ENCODE results near the gene MNS1.
A peak's percentile ranks its signal among the peaks of the same experiment; 100 is the strongest.
"Not testable (repeated sequence)": the region's sequence is repeated elsewhere in the genome, so short reads cannot be mapped to it uniquely, and the experiment has no call there.

The MNS1 gene

DNA sequence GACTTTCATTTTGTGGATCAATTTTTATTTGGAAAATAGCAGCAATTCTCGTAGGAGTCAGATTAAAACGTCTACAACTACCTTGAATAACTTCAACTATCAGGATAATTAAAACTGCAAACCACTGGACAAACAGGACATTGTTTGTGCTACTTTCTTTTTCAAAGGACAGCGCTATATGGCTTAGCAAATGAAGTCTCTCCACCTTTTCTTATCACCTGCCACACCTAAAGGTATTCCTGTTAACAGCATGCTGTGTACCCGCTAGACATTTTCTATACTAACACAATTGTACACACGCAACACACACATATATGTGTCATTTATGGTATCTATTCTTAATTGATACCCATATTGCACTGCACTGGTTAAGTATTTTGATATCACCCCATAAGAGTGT lies 19.2 kb downstream of the MNS1 start:
- DNase-seq (ENCODE audit: low spot score): no peak

DNA sequence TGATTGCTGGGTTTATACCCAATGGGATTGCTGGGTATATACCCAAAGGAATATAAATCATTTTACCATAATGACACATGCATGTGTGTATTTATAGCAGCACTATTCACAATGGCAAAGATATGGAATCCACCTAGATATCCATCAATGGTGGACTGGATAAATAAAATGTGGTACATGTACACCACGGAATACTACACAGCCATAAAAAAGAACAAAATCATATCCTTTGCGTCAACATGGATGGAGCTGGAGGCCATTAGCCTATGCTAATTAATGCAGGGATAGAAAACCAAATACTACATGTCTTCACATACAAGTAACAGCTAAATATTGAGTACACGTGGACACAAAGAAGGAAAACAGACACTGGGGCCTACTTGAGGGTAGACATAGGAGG lies 22.6 kb downstream of the MNS1 start:
- no peak for DNase-seq (ENCODE audit: low spot score)

- DNase-seq (ENCODE audit: low spot score): no peak
Measured at GRCh38 chr15:56440214-56440770, 24.6 kb downstream of the MNS1 start.

DNA sequence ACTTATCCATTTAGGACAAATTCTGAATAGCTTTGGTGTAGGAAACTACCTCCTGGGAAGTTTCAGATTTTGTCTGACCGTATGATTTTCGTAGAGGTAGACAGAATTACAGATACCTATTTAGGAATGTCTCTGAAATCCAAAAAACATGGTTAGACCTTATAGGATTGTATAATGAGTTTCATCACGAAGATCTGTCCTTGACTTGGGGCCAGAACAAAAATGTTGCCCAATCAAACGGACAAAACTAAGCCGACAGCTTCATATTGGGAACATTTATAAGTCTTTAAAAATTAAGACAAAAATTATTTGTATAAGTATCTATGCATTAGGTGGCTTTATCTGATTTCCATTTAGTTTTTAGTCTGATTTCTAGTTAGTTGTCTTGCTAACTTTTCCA lies 32.6 kb downstream of the MNS1 start:
- no peak for DNase-seq (ENCODE audit: low spot score)

DNA sequence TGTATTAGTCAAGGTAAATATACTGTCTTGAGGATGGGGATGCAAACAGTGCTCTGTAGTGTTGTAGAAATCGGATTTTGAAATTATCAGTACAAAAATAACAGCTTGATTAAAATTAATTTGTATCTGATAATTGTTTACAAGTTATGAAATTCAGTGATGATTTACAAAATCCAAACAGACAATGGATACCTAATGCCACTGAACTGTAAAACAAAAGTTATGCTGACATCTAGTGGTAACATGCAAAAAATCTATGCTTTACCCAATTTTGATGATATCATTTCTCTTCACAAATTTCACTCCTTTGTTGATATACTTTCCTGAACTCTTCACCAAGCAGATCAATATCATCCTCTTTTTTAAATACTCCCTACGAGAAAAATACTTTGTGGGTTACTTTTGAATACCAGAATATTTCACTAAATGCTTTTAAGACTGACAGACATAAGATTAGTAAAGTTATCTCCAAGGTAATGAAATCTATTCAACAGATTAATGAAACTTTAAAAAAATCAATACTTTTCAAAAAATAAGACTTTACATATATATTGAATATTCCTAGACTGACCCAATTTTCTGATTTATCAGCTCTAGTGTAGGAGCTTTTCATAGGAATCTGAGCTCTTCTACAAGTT lies 36.0 kb downstream of the MNS1 start:
- DNase-seq (ENCODE audit: low spot score): peak; percentile 46

DNA sequence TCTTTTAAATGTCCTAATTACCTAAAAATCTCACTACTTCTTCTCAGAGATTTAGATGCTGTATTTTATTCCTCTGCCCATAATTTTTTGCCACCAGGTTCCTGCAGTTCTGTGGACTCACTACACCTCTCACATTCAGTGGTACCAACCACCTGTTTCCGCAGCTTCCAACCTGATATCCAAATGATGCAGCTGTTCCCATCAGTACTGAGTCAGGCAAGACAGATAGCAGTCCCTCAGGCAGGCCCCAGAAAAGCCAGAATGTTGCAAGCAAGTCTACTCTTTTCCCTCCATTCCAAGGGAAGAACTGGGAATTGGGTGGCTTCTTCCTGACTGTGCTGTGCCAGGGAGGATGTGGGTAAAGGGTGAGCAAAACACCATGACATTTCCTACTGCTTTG lies 39.0 kb downstream of the MNS1 start:
- no peak for DNase-seq (ENCODE audit: low spot score)

- no peak for DNase-seq (ENCODE audit: low spot score)
Measured at GRCh38 chr15:56425276-56425675, 39.7 kb downstream of the MNS1 start.

- not testable (repeated sequence) for DNase-seq (ENCODE audit: low spot score)
Measured at GRCh38 chr15:56413114-56413733, 51.7 kb downstream of the MNS1 start.

DNA sequence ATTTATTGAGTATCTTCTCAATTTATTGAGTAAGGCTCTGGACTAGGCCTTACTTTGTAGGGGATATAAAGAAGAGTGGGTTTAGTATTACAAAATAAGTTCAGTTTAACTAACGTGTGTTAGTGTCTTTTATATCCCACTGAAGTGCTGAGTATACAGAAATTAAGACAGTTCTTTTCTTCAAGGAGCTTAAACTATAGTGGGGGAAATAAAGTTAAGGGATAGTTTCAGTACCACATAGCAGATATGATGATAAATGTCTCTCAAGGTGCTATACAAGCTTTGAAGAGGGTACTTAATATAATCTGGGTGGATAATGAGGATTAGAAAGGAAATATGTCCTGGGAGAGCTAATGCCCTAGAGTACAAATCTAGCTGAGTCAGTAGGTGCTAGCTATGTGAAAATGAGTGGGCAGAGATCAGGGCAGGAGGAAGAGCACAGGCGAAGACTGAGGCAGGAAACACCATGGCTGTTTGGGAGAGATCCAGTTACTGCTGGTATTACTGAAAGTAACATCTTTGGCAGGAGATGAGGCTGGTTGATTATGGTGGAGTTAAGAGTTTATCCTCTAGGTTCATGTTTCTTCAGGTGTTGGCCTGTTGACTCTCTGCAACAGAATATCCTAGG lies 53.7 kb downstream of the MNS1 start:
- DNase-seq (ENCODE audit: low spot score): no peak

- DNase-seq (ENCODE audit: low spot score): no peak
Measured at GRCh38 chr15:56410721-56411120, 54.2 kb downstream of the MNS1 start.

DNA sequence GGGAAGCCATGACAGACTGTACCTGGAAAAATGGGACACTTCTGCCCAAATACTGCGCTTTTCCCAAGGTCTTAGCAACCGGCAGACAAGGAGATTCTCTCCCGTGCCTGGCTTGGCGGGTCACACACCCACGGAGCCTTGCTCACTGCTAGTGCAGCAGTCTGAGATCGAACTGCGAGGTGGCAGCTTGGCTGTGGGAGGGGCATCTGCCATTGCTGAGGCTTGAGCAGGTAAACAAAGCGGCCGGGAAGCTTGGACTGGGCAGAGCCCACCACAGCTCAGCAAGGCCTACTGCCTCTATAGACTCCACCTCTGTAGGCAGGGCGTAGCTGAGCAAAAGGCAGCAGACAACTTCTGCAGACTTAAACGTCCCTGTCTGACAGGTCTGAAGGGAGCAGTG lies 65.7 kb downstream of the MNS1 start:
- DNase-seq (ENCODE audit: low spot score): not testable (repeated sequence)

DNA sequence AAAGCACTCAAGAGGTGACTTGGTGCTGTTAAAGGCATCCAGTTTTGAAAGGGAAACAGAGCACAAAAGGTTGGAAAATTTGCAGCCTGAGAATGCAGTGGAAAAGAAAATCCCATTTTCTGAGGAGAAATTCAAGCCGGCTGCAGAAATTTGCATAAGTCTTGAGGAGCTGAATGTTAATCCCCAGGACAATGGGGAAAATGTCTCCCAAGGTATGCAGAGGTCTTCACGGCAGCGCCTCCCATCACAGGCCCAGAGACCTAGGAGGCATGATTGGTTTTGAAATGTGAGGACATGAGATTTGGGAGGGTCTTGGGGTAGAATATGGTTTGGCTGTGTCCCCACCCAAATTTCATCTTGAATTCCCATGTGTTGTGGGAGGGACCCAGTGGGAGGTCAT lies 67.6 kb downstream of the MNS1 start:
- DNase-seq (ENCODE audit: low spot score): not testable (repeated sequence)

DNA sequence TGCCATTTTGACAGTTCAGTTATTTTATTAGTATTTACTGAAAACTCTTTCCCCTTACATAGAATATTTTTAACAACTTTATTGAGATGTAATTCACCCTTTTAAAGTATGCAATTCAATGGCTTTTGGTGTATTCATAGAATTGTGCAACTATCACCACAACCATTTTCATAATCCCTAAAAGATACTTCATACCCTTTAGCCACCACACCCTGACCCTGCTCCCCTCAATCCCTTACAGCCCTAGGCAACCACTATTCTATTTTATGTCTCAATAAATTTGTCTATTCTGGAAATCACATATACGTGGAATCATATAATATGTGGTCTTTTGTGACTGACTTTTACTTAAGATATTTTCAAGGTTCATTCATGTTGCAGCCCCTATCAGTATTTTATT lies 70.0 kb downstream of the MNS1 start:
- no peak for DNase-seq (ENCODE audit: low spot score)

- DNase-seq (ENCODE audit: low spot score): no peak
Measured at GRCh38 chr15:56393277-56393676, 71.7 kb downstream of the MNS1 start.

DNA sequence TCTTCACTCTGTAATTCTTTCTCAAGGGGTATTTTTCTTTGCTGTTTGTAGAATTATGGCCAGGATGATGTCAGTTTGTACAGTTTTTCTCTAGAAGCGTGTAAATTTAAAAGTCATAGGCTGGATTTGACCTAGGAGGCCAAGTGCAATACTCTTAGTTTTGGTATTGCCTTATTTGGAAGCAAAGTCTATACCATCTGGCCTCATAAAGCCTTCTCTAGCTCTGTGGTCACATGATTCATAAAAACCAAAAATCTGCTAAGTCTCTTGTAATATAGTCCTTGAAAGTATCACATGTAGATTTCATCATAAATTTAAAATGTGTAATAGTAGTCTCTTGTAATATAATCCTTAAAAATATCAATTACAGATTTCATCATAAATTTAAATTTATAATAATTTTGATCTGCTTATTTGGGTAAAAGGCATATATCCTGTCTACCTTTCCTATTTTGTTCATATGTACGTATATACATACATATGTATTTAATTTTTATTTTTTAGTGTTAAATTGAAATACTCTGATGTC lies 74.1 kb downstream of the MNS1 start:
- no peak for DNase-seq (ENCODE audit: low spot score)

- DNase-seq (ENCODE audit: low spot score): no peak
Measured at GRCh38 chr15:56385908-56386307, 79.0 kb downstream of the MNS1 start.

DNA sequence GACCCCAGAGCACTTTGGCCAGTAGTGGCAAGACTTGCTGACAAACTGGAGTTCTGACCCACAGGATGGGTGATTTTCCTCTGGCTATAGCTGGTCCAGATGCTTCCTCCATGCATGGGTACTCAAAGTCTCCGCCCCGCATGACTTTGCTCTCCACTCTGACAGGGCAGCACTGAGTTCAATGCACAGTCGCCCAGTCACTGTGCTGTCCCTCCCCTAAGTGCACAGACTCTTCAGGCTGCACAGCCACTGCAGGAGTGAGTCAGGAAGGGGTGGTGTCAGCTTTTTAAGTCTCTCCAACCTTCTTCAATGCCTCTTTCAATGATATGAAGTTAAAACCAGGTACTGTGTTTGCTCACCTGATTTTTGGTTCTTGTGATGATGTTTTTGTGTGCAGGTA lies 81.9 kb downstream of the MNS1 start:
- no peak for DNase-seq (ENCODE audit: low spot score)

All from AG20443 (cell line).